AG04449 (cell line): ENCODE results near the gene PRSS21.

Experiments
- CTCF ChIA-PET: fragments of 350-600 bp; formaldehyde crosslinking; extraction: SDS; loops from one replicate; lab custom pipeline; 2021; ENCODE audit warnings: antibody characterized with exemption; lab: Yijun Ruan, JAX
- POLR2A ChIA-PET: fragments of 400-600, 350-600 bp; formaldehyde crosslinking; extraction: SDS; loops from one replicate; lab custom pipeline; 2020; ENCODE audit warnings: antibody characterized with exemption, inconsistent platforms; lab: Yijun Ruan, JAX
- DNase-seq: peaks from one replicate; pipeline ENCODE4 v3.0.0-alpha.2; 2010; ENCODE audit warnings: low read depth, low spot score
- H3K4me3 ChIP-seq: 2 replicates; pipeline ENCODE4 v1.5.1; 2011; ENCODE audit warnings: low read depth, mild to moderate bottlenecking, control low read depth, low read length
- CTCF ChIP-seq: IDR thresholded peaks from one replicate; pipeline ENCODE4 v1.5.1; 2011; ENCODE audit warnings: mild to moderate bottlenecking, moderate library complexity, low read length, control low read depth, inconsistent platforms; ENCODE audit not compliant: insufficient read depth; ENCODE audit errors: missing control alignments

Gene PRSS21

GRCh38 chr16:2827374-2827791, 10.3 kb downstream of the PRSS21 start:
- no peak for DNase-seq
- H3K4me3 ChIP-seq, result no peak overlapping the region
- ChIA-PET POLR2A (no interaction called here), CTCF (interaction anchor here (1.1 kb wide), 1 partner anchor 11 kb away, joined by 5 read pairs; no protein-coding TSS in a partner anchor)
- no peak for TF ChIP-seq CTCF

- TF ChIP-seq CTCF, result no peak
- DNase-seq, result no peak
- ChIA-PET POLR2A (no interaction called here), CTCF (no interaction called here)
- no peak overlapping the region for H3K4me3 ChIP-seq
Observed at GRCh38 chr16:2827831-2828520, 10.9 kb downstream of the PRSS21 start.

- ChIA-PET CTCF (interaction anchor here (1.7 kb wide), 1 partner anchor 10 kb away, joined by 13 read pairs; no protein-coding TSS in a partner anchor), POLR2A (no interaction called here)
- H3K4me3 ChIP-seq, result no peak overlapping the region
- TF ChIP-seq CTCF, result no peak
- DNase-seq, result no peak
Observed at GRCh38 chr16:2828521-2828840, 11.4 kb downstream of the PRSS21 start.

- ChIA-PET POLR2A (no interaction called here), CTCF (interaction anchor here (1.1 to 1.7 kb wide), 2 partner anchors 10 to 19 kb away, joined by 3 to 13 read pairs; no protein-coding TSS in a partner anchor)
- H3K4me3 ChIP-seq, result no peak overlapping the region
- TF ChIP-seq CTCF, result no peak
- DNase-seq, result no peak
Observed at GRCh38 chr16:2828876-2829430, 11.9 kb downstream of the PRSS21 start.

- POLR2A ChIA-PET, result no interaction called here
Observed at GRCh38 chr16:2829501-2830354, 12.7 kb downstream of the PRSS21 start, which contains the start of gene ZG16B. Gene ZG16B, plus strand, starts transcription at chr16:2830303. Its CDS starts 139 bp downstream, at chr16:2830442.

More at GRCh38 chr16:2829501-2830354, 12.7 kb downstream of the PRSS21 start, which contains the start of gene ZG16B:
- no peak within 1 kb of the TSS for H3K4me3 ChIP-seq
- no peak for DNase-seq
- no peak for TF ChIP-seq CTCF
- CTCF ChIA-PET, result interaction anchor here (1.1 to 1.7 kb wide), 2 partner anchors 9 to 20 kb away, joined by 3 to 13 read pairs; no protein-coding TSS in a partner anchor
